ENCODE measurements around the gene IFITM10.

GRCh38 chr11:1782031-1782590 lies 31.7 kb upstream of the IFITM10 start:
- TF ChIP-seq, protein P1, sequence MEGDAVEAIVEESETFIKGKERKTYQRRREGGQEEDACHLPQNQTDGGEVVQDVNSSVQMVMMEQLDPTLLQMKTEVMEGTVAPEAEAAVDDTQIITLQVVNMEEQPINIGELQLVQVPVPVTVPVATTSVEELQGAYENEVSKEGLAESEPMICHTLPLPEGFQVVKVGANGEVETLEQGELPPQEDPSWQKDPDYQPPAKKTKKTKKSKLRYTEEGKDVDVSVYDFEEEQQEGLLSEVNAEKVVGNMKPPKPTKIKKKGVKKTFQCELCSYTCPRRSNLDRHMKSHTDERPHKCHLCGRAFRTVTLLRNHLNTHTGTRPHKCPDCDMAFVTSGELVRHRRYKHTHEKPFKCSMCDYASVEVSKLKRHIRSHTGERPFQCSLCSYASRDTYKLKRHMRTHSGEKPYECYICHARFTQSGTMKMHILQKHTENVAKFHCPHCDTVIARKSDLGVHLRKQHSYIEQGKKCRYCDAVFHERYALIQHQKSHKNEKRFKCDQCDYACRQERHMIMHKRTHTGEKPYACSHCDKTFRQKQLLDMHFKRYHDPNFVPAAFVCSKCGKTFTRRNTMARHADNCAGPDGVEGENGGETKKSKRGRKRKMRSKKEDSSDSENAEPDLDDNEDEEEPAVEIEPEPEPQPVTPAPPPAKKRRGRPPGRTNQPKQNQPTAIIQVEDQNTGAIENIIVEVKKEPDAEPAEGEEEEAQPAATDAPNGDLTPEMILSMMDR (IDR thresholded peaks at IDR 0.05; ENCODE audit: insufficient read depth, low read length, poor library complexity, severe bottlenecking), result no peak
- no peak for TF ChIP-seq EZH2phosphoT487 (conservative IDR thresholded peaks at IDR 0.05; ENCODE audit: low read length)
